HepG2 (cell line): ENCODE results near the gene MAEA. TPM values are rescaled to one million over a fixed set of nuclear protein-coding genes. Genes with fewer than 3 reads are reported as not detected.

Source experiments
- AGO1 ChIP-seq: fragments of 200-400 bp; formaldehyde crosslinking; IDR thresholded peaks from 2 replicates; pipeline ENCODE4 v1.6.1; 2017; ENCODE audit warnings: mild to moderate bottlenecking, low read depth, low read length, moderate library complexity; ENCODE audit not compliant: poor library complexity, severe bottlenecking
- ELK4 ChIP-seq: sonication (generic); formaldehyde crosslinking; IDR thresholded peaks from 2 replicates; pipeline ENCODE4 v1.9.0; 2021; ENCODE audit warnings: missing genetic modification reagents, borderline replicate concordance
- FIP1L1 ChIP-seq: fragments of 200-400 bp; formaldehyde crosslinking; IDR thresholded peaks from 2 replicates; pipeline ENCODE4 v1.6.1; 2018; ENCODE audit warnings: low read depth, mild to moderate bottlenecking, low read length, moderate library complexity, borderline replicate concordance; ENCODE audit not compliant: insufficient read depth
- FOSL2 ChIP-seq: sonication (generic); formaldehyde crosslinking; IDR thresholded peaks from 2 replicates; pipeline ENCODE4 v1.4.0; 2020; ENCODE audit warnings: missing genetic modification reagents
- NFE2L1 ChIP-seq: sonication (generic); formaldehyde crosslinking; IDR thresholded peaks from 2 replicates; pipeline ENCODE4 v1.4.0; 2020; ENCODE audit warnings: missing genetic modification reagents, mild to moderate bottlenecking, borderline replicate concordance
- ONECUT2 ChIP-seq: sonication (generic); formaldehyde crosslinking; IDR thresholded peaks from 2 replicates; pipeline ENCODE4 v1.4.0; 2020; ENCODE audit warnings: missing genetic modification reagents
- PATZ1 ChIP-seq: sonication (generic); formaldehyde crosslinking; IDR thresholded peaks from 2 replicates; pipeline ENCODE4 v1.4.0; 2020; ENCODE audit warnings: missing genetic modification reagents
- POGK ChIP-seq: sonication (generic); formaldehyde crosslinking; conservative IDR thresholded peaks from 2 replicates; pipeline ENCODE4 v1.8.0; 2022; ENCODE audit warnings: mild to moderate bottlenecking, moderate library complexity, missing genetic modification reagents
- PTBP1 ChIP-seq: fragments of 200-400 bp; formaldehyde crosslinking; IDR thresholded peaks from 2 replicates; pipeline ENCODE4 v1.6.1; 2018; ENCODE audit warnings: low read length, low read depth; ENCODE audit not compliant: poor library complexity, severe bottlenecking
- SMAD1 ChIP-seq: sonication (generic); formaldehyde crosslinking; IDR thresholded peaks from 2 replicates; pipeline ENCODE4 v1.4.0; 2020; ENCODE audit warnings: missing genetic modification reagents, low read depth, mild to moderate bottlenecking, borderline replicate concordance
- SP4 ChIP-seq: sonication (generic); formaldehyde crosslinking; IDR thresholded peaks from 2 replicates; pipeline ENCODE4 v1.8.1; 2023; ENCODE audit warnings: mild to moderate bottlenecking, missing genetic modification reagents
- TFDP2 ChIP-seq: sonication (generic); formaldehyde crosslinking; IDR thresholded peaks from 2 replicates; pipeline ENCODE4 v1.4.0; 2020; ENCODE audit warnings: missing genetic modification reagents
- TOPORS ChIP-seq: sonication (generic); formaldehyde crosslinking; IDR thresholded peaks from 2 replicates; pipeline ENCODE4 v1.8.0; 2023; ENCODE audit warnings: mild to moderate bottlenecking, missing genetic modification reagents
- ZNF235 ChIP-seq: sonication (generic); formaldehyde crosslinking; IDR thresholded peaks from 2 replicates; pipeline ENCODE4 v1.8.1; 2023; ENCODE audit warnings: mild to moderate bottlenecking, missing genetic modification reagents, borderline replicate concordance
- ZNF263 ChIP-seq: sonication (generic); formaldehyde crosslinking; IDR thresholded peaks from 2 replicates; pipeline ENCODE4 v1.4.0; 2020; ENCODE audit warnings: missing genetic modification reagents
- ZNF292 ChIP-seq: sonication (generic); formaldehyde crosslinking; IDR thresholded peaks from 2 replicates; pipeline ENCODE4 v1.8.1; 2022; ENCODE audit warnings: mild to moderate bottlenecking, low read depth, missing genetic modification reagents, borderline replicate concordance
- ZNF547 ChIP-seq: sonication (generic); formaldehyde crosslinking; IDR thresholded peaks from 2 replicates; pipeline ENCODE4 v1.5.1; 2020; ENCODE audit warnings: mild to moderate bottlenecking, missing genetic modification reagents
- ZSCAN30 ChIP-seq: sonication (generic); formaldehyde crosslinking; IDR thresholded peaks from 2 replicates; pipeline ENCODE4 v1.5.0; 2020; ENCODE audit warnings: mild to moderate bottlenecking, missing genetic modification reagents
- ZXDC ChIP-seq: sonication (generic); formaldehyde crosslinking; IDR thresholded peaks from 2 replicates; pipeline ENCODE4 v1.5.0; 2020; ENCODE audit warnings: mild to moderate bottlenecking, missing genetic modification reagents
- polyA plus RNA-seq, 8 experiments: library from polyadenylated mRNA; depleted of rRNA in 3 of 8; stranded (reverse) in 7 of 8; unstranded in 1 of 8; fragments of >200 nt; fragmentation: Illumina TruSeq in 4 of 8; extraction: Trizol in 4 of 8; gene quantifications; 2 replicates each; pipeline versions ENCODE4 v1.2.1 to v1.2.3, GENCODE V29; 2011 to 2016; ENCODE audit warnings: low read depth in 4 of 8, missing spikeins in 1 of 8, mixed read lengths in 1 of 8; ENCODE audit not compliant: insufficient read depth in 1 of 8
- total RNA-seq, 5 experiments: library from RNA; depleted of rRNA; stranded (reverse); fragments of >200 nt; fragmentation: Illumina TruSeq; extraction: Trizol; gene quantifications; 2 replicates each; pipeline ENCODE4 v1.2.3, GENCODE V29; 2016; ENCODE audit warnings: low read depth in 1 of 5

The MAEA gene
- total and polyA plus RNA-seq, 2 of the 13 experiments (the other 11 are each of a cell fraction or from before 2014, with no cell fraction given): 52.0 to 57.1 TPM

- TF ChIP-seq ZNF292 (CRISPR knock-in tag) (peak; percentile 74; the same call in 1 of the 2 replicates), FOSL2 (CRISPR knock-in tag) (0 out of 2 replicates have a peak, but pooled peaks have one; percentile 21), POGK (0 out of 2 replicates have a peak, but pooled peaks have one; percentile 19), FIP1L1 (0 out of 2 replicates have a peak, but pooled peaks have one; percentile 51), ZNF235 (peak; percentile 70; the same call in 1 of the 2 replicates), AGO1 (peak; percentile 14), PATZ1 (CRISPR knock-in tag) (peak; percentile 89), ELK4 (CRISPR knock-in tag) (no peak), ZNF547 (CRISPR knock-in tag) (peak; percentile 46; the same call in 1 of the 2 replicates), ZXDC (no peak), SMAD1 (CRISPR knock-in tag) (peak; percentile 44; the same call in 1 of the 2 replicates), TFDP2 (CRISPR knock-in tag) (peak; percentile 29; the same call in 1 of the 2 replicates), ZNF263 (CRISPR knock-in tag) (peak; percentile 95), ONECUT2 (CRISPR knock-in tag) (no peak), ZSCAN30 (no peak), TOPORS (no peak), NFE2L1 (CRISPR knock-in tag) (no peak), SP4 (CRISPR knock-in tag) (peak; percentile 76; the same call in 1 of the 2 replicates), PTBP1 (peak; percentile 30)
Observed at GRCh38 chr4:1309261-1310010, 19.7 kb downstream of the MAEA start (continued).
